HEK293T (cell line): Measurements from ENCODE around the gene PSMB1.
"Not testable (repeated sequence)": the region's sequence is repeated elsewhere in the genome, so short reads cannot be mapped to it uniquely, and the experiment has no call there.

Experiments
- CTCF ChIA-PET: fragments of 350-600 bp; formaldehyde crosslinking; extraction: SDS; loops from one replicate; lab custom pipeline; 2021; ENCODE audit warnings: antibody characterized with exemption, inconsistent platforms; lab: Yijun Ruan, JAX
- POLR2A ChIA-PET: fragments of 350-600 bp; formaldehyde crosslinking; extraction: SDS; loops from one replicate; lab custom pipeline; 2020; ENCODE audit warnings: antibody characterized with exemption, inconsistent platforms; lab: Yijun Ruan, JAX
- DNase-seq: peaks from one replicate; pipeline ENCODE4 v3.0.0; 2012; ENCODE audit warnings: mixed read lengths; ENCODE audit errors: extremely low spot score
- ARNT ChIP-seq: fragments of 450-650 bp; IDR thresholded peaks from 2 replicates; pipeline ENCODE4 v1.6.1; 2017; ENCODE audit warnings: mild to moderate bottlenecking
- BHLHE40 ChIP-seq: fragments of 450-650 bp; IDR thresholded peaks from 2 replicates; pipeline ENCODE4 v1.6.1; 2016; ENCODE audit warnings: mild to moderate bottlenecking, moderate library complexity, borderline replicate concordance
- CTBP1 ChIP-seq: fragments of 450-650 bp; IDR thresholded peaks from 2 replicates; pipeline ENCODE4 v1.6.1; 2016; ENCODE audit warnings: borderline replicate concordance
- ELF4 ChIP-seq: fragments of 450-650 bp; IDR thresholded peaks from 2 replicates; pipeline ENCODE4 v1.6.1; 2017; ENCODE audit warnings: antibody characterized with exemption
- FOXA1 ChIP-seq: fragments of 450-650 bp; IDR thresholded peaks from 2 replicates; pipeline ENCODE4 v1.6.1; 2016; ENCODE audit warnings: mild to moderate bottlenecking
- FOXK2 ChIP-seq: fragments of 450-650 bp; IDR thresholded peaks from 2 replicates; pipeline ENCODE4 v1.6.1; 2016; ENCODE audit warnings: mild to moderate bottlenecking
- FOXM1 ChIP-seq: fragments of 450-650 bp; IDR thresholded peaks from 2 replicates; pipeline ENCODE4 v1.6.1; 2017; ENCODE audit warnings: mild to moderate bottlenecking, borderline replicate concordance
- HDGF ChIP-seq: fragments of 450-650 bp; IDR thresholded peaks from 2 replicates; pipeline ENCODE4 v1.6.1; 2017; ENCODE audit warnings: antibody characterized with exemption, borderline replicate concordance
- L3MBTL2 ChIP-seq: fragments of 450-650 bp; conservative IDR thresholded peaks from 2 replicates; pipeline ENCODE4 v1.6.1; 2016; ENCODE audit warnings: mild to moderate bottlenecking
- LEF1 ChIP-seq: fragments of 450-650 bp; IDR thresholded peaks from 2 replicates; pipeline ENCODE4 v1.6.1; 2017; ENCODE audit warnings: mild to moderate bottlenecking, borderline replicate concordance
- NFRKB ChIP-seq: fragments of 450-650 bp; IDR thresholded peaks from 2 replicates; pipeline ENCODE4 v1.6.1; 2016; ENCODE audit warnings: mild to moderate bottlenecking, moderate library complexity
- PKNOX1 ChIP-seq: fragments of 450-650 bp; IDR thresholded peaks from 2 replicates; pipeline ENCODE4 v1.6.1; 2016
- SP1 ChIP-seq: fragments of 450-650 bp; IDR thresholded peaks from 2 replicates; pipeline ENCODE4 v1.6.1; 2017
- SUZ12 ChIP-seq: fragments of 450-650 bp; IDR thresholded peaks from 2 replicates; pipeline ENCODE4 v1.6.1; 2016; ENCODE audit warnings: mild to moderate bottlenecking
- TARDBP ChIP-seq: fragments of 450-650 bp; IDR thresholded peaks from 2 replicates; pipeline ENCODE4 v1.6.1; 2016
- ZNF384 ChIP-seq: fragments of 450-650 bp; IDR thresholded peaks from 2 replicates; pipeline ENCODE4 v1.6.1; 2016

Gene PSMB1

GRCh38 chr6:170506446-170506845, 46.7 kb downstream of the PSMB1 start:
- TF ChIP-seq FOXA1 (no peak), L3MBTL2 (no peak), LEF1 (no peak), SP1 (no peak), ELF4 (no peak), ZNF384 (no peak), FOXM1 (no peak), FOXK2 (no peak), HDGF (no peak), SUZ12 (no peak), CTBP1 (no peak), TARDBP (no peak)
- CTCF ChIA-PET = no interaction called here
- DNase-seq = no peak
- POLR2A ChIA-PET = no interaction called here

- CTCF ChIA-PET = no interaction called here
- TF ChIP-seq ELF4 (no peak), SP1 (no peak), LEF1 (no peak), FOXK2 (no peak), FOXA1 (no peak), SUZ12 (no peak), FOXM1 (no peak), BHLHE40 (no peak), ZNF384 (no peak), NFRKB (no peak), L3MBTL2 (no peak), CTBP1 (no peak), TARDBP (no peak), ARNT (no peak), HDGF (no peak), PKNOX1 (no peak)
- DNase-seq = no peak
- POLR2A ChIA-PET = no interaction called here
These were observed 47.8 kb downstream of the PSMB1 start for GRCh38 chr6:170505306-170505705.

DNA sequence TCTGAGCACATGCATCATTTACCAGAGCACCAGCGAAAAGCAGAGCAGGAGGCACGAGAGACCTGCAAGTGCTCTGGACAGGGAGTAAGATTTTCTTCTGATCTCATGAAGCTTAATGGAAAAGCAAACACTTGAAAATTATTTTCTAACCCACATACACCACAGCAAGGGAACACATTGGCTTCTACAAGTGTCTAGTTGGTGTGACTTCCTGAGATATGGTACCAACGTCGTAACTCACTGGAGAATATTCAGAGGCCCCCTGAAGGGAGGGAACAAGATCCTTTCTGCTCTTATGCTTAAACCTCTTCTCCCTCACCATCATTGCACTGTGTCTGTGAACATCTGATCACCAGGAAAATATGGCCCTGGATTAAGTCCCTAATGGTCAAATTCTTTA, 48.6 kb downstream of the PSMB1 start:
- no peak for DNase-seq
- TF ChIP-seq FOXA1 = no peak
- TF ChIP-seq ELF4 = no peak
- TF ChIP-seq NFRKB = no peak
- TF ChIP-seq HDGF = no peak
- no peak for TF ChIP-seq ARNT
- TF ChIP-seq ZNF384 = no peak
- TF ChIP-seq L3MBTL2 = no peak
- no peak for TF ChIP-seq SUZ12
- TF ChIP-seq SP1 = no peak
- TF ChIP-seq FOXK2 = no peak
- TF ChIP-seq LEF1 = no peak
- no peak for TF ChIP-seq FOXM1
- TF ChIP-seq TARDBP = no peak
- no peak for TF ChIP-seq BHLHE40
- CTCF ChIA-PET = no interaction called here
- POLR2A ChIA-PET = no interaction called here

GRCh38 chr6:170503414-170503761, 49.7 kb downstream of the PSMB1 start:
- TF ChIP-seq FOXM1 (no peak), FOXA1 (no peak), NFRKB (no peak), ELF4 (no peak), ZNF384 (no peak), CTBP1 (no peak), PKNOX1 (no peak), LEF1 (no peak), TARDBP (no peak), HDGF (no peak), SP1 (no peak), SUZ12 (no peak), FOXK2 (no peak), L3MBTL2 (no peak), BHLHE40 (no peak), ARNT (no peak)
- CTCF ChIA-PET = no interaction called here
- POLR2A ChIA-PET = no interaction called here
- no peak for DNase-seq

DNA sequence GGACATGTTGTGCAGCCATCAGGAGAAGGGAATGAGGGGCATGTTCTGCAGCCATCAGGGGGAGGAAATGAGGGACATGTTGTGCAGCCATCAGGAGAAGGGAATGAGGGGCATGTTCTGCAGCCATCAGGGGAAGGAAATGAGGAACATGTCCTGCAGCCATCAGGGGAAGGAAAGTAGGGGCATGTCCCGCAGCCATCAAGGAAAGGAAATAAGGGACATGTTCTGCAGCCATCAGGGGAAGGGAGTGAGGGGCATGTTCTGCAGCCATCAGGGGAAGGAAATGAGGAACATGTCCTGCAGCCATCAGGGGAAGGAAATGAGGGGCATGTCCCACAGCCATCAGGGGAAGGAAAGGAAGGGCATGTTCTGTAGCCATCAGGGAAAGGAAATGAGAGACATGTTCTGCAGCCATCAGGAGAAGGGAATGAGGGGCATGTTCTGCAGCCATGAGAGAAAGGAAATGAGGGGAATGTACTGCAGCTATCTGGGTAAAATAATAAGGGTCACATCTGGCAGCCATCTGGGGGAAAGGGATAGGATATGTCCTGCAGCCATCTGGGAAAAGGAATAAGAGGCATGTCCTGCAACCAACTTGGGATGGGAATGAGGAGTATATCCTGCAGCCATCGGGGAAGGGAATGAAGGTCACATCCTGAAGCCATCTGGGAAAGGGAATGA, 50.2 kb downstream of the PSMB1 start:
- POLR2A ChIA-PET = not testable (repeated sequence)

DNA sequence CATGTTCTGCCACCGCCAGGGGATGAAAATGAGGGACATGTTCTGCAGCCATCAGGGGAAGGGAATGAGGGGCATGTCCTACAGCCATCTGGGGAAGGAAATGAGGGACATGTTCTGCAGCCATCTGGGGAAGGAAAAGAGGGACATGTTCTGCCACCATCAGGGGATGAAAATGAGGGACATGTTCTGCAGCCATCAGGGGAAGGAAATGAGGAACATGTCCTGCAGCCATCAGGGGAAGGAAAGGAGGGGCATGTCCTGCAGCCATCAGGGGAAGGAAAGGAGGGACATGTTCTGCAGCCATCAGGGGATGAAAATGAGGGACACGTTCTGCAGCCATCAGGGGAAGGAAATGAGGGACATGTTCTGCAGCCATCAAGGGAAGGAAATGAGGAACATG, 50.8 kb downstream of the PSMB1 start:
- CTCF ChIA-PET, POLR2A ChIA-PET: not testable (repeated sequence)

More for the DNA sequence above, 50.2 kb downstream of the PSMB1 start:
- CTCF ChIA-PET, DNase-seq: not testable (repeated sequence)

GRCh38 chr6:170500955-170501590, 52.0 kb downstream of the PSMB1 start:
- ChIA-PET CTCF (no interaction called here), POLR2A (no interaction called here)
- TF ChIP-seq TARDBP = no peak
- no peak for TF ChIP-seq CTBP1
- TF ChIP-seq ARNT = no peak
- no peak for TF ChIP-seq SP1
- no peak for TF ChIP-seq BHLHE40
- no peak for TF ChIP-seq ZNF384
- no peak for TF ChIP-seq FOXA1
- TF ChIP-seq FOXM1 = no peak
- no peak for TF ChIP-seq L3MBTL2
- TF ChIP-seq ELF4 = no peak
- TF ChIP-seq NFRKB = no peak
- TF ChIP-seq SUZ12 = no peak
- no peak for TF ChIP-seq PKNOX1
- TF ChIP-seq LEF1 = no peak
- no peak for TF ChIP-seq FOXK2
- DNase-seq = no peak

More for the DNA sequence above, 50.8 kb downstream of the PSMB1 start:
- not testable (repeated sequence) for DNase-seq
